ENCODE data around the gene MUC6. TPM values are rescaled to one million over a fixed set of nuclear protein-coding genes. Genes with fewer than 3 reads are reported as not detected.

The MUC6 gene
- total RNA-seq, 1 donor from 2014 or later = not detected

- H3K27ac Mint-ChIP-seq (ENCODE audit: unreplicated experiment) = no peak overlapping the region
- H3K4me3 Mint-ChIP-seq = no peak overlapping the region
- DNase-seq (ENCODE audit: low read depth, low spot score) = no peak
- H3K4me1 Mint-ChIP-seq = no peaks in the 10 kb centered on the region
- H3K36me3 Mint-ChIP-seq (ENCODE audit: low read depth) = no peaks in the 10 kb centered on the region
- TF ChIP-seq CTCF (conservative IDR thresholded peaks at IDR 0.05) = no peak
- H3K9me3 Mint-ChIP-seq = no peaks in the 10 kb centered on the region
- H3K27me3 Mint-ChIP-seq (ENCODE audit: low read depth) = no peaks in the 10 kb centered on the region
Observed at GRCh38 chr11:1054143-1055108, 17.9 kb upstream of the MUC6 start.

- Mint-ChIP-seq H3K4me1 (no peaks in the 10 kb centered on the region), H3K36me3 (ENCODE audit: low read depth) (no peaks in the 10 kb centered on the region), H3K27me3 (ENCODE audit: low read depth) (peaks cover 2% of the 10 kb centered on the region), H3K9me3 (no peaks in the 10 kb centered on the region), H3K27ac (ENCODE audit: unreplicated experiment) (no peak overlapping the region), H3K4me3 (no peak overlapping the region)
- TF ChIP-seq CTCF (conservative IDR thresholded peaks at IDR 0.05) = no peak
- no peak for DNase-seq (ENCODE audit: low read depth, low spot score)
Observed at GRCh38 chr11:1053121-1053901, 16.8 kb upstream of the MUC6 start.

GRCh38 chr11:1052133-1053011 lies 15.9 kb upstream of the MUC6 start:
- H3K4me1 Mint-ChIP-seq = no peaks in the 10 kb centered on the region
- TF ChIP-seq CTCF (conservative IDR thresholded peaks at IDR 0.05) = no peak
- no peak overlapping the region for H3K27ac Mint-ChIP-seq (ENCODE audit: unreplicated experiment)
- no peak for DNase-seq (ENCODE audit: low read depth, low spot score)
- peaks cover 6% of the 10 kb centered on the region for H3K27me3 Mint-ChIP-seq (ENCODE audit: low read depth)
- no peaks in the 10 kb centered on the region for H3K36me3 Mint-ChIP-seq (ENCODE audit: low read depth)
- H3K9me3 Mint-ChIP-seq = no peaks in the 10 kb centered on the region
- no peak overlapping the region for H3K4me3 Mint-ChIP-seq

- Mint-ChIP-seq H3K9me3 (no peaks in the 10 kb centered on the region), H3K4me3 (no peak overlapping the region), H3K4me1 (no peaks in the 10 kb centered on the region), H3K27ac (ENCODE audit: unreplicated experiment) (no peak overlapping the region), H3K27me3 (ENCODE audit: low read depth) (peaks cover 6% of the 10 kb centered on the region), H3K36me3 (ENCODE audit: low read depth) (no peaks in the 10 kb centered on the region)
- DNase-seq (ENCODE audit: low read depth, low spot score) = no peak
- TF ChIP-seq CTCF (conservative IDR thresholded peaks at IDR 0.05) = peak; percentile 33
Observed at GRCh38 chr11:1051356-1052132, 15.0 kb upstream of the MUC6 start.

Data from neural crest cell (in vitro differentiated cells).